HG02623 (cell line): Measurements from ENCODE around the gene RRAGA.
"Not testable (repeated sequence)": the region's sequence is repeated elsewhere in the genome, so short reads cannot be mapped to it uniquely, and the experiment has no call there.

ENCODE experiments used
- ATAC-seq: cut with Tn5 transposase; IDR thresholded peaks from one replicate; pipeline ENCODE4 v1.9.1; 2021; ENCODE audit warnings: moderate library complexity; ENCODE audit not compliant: unreplicated experiment

Gene RRAGA, protein sequence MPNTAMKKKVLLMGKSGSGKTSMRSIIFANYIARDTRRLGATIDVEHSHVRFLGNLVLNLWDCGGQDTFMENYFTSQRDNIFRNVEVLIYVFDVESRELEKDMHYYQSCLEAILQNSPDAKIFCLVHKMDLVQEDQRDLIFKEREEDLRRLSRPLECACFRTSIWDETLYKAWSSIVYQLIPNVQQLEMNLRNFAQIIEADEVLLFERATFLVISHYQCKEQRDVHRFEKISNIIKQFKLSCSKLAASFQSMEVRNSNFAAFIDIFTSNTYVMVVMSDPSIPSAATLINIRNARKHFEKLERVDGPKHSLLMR

DNA sequence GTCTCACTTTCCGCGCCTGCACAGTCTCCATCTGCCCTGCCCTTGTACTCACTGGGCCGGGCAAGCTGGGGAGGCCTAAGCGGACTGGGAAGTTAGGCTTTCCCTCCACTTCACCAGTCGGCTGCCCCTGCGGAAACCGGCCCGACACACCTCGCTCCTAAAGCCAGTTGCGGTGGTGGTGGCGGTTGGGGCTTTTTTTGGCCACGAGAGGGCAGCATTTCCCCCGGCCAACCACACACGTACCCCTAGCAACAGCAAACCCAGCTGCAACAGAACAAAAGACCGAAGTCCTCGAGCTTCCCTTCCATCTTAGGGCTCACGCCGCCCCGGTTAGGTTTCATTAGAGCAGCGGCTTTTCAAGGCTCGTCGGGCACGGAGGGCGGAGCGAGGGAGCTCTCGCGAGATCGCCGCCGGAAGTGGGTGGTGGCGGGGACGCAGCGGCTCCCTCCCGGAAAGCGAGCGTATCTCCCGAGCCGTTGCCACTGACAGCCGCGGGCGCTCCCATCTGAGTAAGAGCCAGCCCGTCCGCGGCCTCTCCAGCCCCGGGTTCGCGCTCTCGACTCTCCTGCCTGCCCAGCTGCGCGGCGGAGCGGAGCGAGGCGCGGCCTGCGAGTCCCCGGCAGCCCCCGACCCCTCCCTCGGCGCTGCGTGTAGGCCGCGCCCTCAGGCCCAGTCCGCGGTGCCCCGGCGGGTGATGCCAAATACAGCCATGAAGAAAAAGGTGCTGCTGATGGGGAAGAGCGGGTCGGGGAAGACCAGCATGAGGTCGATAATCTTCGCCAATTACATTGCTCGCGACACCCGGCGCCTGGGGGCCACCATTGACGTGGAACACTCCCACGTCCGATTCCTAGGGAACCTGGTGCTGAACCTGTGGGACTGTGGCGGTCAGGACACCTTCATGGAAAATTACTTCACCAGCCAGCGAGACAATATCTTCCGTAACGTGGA, at the start of gene RRAGA:
RRAGA (plus strand) TSS at position 462 of the 951 bp plus-strand sequence; CDS start at position 695, 233 bp downstream.
- peak; percentile 85 for ATAC-seq

DNA sequence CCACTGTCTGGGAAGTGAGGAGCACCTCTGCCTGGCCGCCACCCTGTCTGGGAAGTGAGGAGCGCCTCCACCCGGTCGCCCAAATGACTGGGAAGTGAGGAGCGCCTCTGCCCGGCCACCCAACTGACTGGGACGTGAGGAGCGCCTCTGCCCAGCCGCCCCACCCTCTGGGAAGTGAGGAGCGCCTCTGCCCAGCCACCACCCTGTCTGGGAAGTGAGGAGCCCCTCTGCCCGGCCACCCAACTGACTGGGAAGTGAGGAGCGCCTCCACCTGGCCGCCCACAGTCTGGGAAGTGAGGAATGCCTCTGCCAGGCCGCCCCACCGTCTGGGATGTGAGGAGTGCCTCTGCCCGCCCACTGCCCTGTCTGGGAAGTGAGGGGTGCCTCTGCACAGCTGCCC, 49.1 kb upstream of the RRAGA start:
- no peak for ATAC-seq

DNA sequence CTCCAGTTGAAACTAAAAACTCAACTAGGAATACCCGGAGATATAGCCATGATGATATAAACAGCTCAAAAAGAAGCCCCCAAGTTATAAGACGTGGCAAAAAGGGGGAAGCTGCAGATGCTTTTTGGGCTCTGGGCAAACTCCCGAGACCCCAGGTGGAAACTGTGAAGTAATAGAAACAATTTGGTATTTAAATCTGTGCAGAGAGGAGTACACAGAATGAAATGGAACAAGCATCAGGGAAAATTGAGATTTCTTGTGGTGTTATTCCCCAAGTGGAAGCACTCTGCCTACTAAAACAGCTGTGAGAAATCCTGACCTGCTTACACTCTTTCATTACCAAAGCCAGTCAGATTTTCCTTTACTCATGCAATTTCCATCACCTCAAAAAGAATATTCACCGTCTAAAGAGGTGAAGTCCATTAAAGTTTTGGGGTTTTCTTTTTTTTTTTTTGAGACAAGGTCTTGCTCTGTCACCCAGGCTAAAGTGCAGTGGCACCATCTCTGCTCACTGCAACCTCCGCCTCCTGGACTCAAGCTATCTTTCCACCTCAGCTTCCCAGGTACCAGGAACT, 39.7 kb upstream of the RRAGA start:
- ATAC-seq, result no peak

DNA sequence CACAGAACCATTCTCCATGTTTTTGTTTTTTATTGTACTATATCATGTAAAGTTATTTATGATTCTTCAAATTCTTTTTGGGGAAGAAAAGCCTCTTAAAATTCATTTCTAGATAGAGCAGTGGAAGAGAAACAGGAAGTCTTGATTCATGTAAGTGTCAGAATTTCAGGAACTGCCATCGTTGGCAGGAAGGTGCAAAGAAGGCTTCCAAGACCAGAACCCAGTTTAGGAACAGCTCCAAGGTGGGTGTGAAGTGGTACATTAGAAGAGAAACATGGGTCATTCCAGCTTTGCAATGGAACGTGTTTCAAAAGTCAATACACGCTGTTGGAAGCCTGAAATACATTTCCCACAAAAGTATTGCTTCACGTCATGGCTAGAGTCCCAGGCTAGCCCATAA, 31.0 kb upstream of the RRAGA start:
- ATAC-seq, result no peak

DNA sequence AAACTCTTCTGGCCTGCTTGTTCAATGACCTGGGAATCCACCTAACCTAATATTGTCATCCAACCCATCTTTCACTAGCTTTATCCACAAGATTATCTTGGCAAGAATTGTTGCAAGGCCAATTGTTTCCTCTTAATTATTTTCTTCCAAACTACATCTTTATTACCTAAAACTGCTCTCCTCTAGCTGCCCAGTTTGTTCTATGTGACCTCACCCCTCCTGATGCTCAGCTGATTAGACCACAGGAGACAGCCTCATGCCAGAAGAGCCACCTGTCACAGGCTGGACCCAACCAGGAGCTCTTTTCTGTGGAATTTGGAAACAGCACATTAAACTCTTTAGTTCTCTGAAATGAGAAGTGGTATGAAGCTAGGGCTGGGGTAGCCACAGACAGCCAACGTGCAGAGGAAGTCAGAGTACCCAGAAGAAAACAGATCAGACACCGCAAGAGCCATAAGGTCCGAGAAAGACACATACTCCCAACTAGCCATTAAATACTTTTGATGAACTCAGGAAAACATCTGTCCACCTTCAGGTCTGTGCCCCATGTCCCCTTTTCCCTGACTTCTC, 28.3 kb upstream of the RRAGA start:
- no peak for ATAC-seq

DNA sequence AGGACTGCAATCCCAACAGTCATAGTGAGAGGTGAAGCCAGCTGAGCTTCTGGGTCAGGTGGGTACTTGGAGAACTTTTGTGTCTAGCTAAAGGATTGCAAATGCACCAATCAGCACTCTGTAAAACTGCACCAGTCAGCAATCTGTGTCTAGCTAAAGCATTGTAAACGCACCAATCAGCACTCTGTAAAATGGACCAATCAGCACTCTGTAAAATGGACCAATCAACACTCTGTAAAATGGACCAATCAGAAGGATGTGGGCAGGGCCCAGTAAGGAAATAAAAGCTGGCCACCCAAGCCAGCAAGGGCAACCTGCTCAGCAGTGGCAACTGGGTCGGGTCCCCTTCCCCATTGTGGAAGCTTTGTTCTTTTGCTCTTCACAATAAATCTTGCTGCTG, 27.6 kb upstream of the RRAGA start:
- ATAC-seq, result not testable (repeated sequence)

DNA sequence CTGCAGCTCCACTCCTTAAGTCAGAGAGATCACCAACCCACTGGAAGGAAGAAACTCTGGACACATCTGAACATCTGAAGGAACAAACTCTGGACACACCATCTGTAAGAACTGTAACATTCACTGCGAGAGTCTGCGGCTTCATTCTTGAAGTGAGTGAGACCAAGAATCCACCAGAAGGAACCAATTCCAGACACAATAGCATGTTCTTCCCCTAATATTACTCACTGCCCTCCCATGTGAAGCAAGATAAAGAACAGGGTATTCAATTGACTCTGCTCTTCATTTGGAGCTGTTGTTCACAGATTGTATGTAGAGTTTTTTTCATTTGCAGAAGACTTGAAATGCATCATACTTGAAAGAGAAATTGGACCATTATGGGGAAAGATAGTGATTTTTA, 27.0 kb upstream of the RRAGA start:
- ATAC-seq, result peak; percentile 47

DNA sequence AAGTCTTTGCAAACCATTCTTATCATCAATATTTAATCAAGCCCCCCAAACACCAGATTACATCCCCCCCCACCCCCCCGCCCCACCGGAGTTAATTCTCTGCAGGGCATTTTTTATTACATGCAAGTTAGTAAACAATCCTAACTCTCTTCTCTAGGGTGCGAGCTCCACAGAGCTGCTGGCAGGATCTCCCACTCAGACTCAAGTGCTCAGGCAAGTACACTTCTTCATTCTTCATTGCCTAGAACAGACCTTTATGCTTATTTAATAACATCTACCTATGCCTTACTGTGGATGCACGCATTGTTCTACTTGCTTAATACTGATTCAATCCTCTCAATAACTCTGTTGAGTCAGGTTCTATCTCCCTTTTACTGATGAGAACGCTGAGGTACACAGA, 26.1 kb upstream of the RRAGA start:
- no peak for ATAC-seq

DNA sequence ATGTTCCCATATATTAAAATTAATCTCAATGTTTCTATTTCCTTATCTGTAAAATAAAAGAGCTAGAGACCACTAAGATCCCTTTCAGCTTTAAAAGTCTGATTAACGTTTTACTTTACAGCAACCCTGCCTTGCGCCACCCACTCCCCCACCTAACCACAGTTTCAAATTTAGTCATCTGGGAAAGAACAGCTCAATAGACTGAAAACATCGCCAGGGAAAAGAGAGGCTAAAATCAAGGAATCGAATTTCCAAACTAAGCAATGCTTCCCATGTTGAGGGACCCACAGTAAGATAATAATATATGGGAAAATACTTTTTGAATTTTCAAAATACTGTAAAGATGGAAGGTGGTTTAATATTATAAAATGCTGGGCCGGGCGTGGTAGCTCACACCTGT, 22.9 kb upstream of the RRAGA start:
- ATAC-seq, result no peak

DNA sequence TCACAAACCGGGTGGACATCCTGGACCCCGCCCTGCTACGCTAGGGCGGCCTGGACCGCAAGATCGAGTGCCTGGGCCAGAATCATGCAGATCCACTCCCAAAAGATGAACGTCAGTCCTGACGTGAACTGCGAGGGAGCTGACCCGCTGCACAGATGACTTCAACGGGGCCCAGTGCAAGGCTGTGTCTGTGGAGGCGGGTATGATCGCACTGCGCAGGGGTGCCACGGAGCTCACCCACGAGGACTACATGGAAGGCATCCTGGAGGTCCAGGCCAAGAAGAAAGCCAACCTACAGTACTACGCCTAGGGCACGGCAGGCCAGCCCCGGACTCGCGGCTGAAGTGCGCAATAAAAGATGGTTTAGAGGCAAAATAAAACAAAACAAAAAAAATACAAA, 21.4 kb upstream of the RRAGA start:
- ATAC-seq, result no peak

DNA sequence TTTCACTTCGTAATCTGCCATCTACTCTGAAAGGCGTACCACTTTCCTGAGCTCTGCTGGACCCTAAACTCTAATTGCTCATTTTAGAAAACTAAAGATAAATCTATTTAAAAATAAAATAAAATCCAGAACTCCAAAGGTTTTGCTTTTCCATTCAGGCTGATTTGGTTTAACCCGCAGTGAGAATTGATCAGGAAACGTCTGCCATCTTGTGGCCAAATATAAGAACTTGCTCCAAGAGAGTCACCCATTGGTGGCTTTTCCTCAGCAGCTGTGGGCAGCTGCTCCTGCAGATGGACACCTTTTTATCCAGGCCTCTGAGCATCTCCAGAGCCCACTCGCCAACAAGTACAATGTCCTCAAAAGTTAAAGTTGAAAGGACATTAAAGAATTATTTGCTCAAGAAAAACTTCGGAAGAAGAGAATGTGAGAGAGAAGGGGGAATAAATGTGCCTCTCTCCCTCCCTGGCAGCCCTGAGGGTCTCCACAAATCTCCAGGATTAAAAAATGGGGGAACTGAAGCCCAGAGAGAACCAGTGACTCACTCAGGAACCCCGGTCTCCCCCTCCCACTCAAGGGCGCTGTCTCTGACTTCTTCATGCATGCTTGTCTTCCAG, 20.3 kb upstream of the RRAGA start:
- ATAC-seq, result peak; percentile 42

DNA sequence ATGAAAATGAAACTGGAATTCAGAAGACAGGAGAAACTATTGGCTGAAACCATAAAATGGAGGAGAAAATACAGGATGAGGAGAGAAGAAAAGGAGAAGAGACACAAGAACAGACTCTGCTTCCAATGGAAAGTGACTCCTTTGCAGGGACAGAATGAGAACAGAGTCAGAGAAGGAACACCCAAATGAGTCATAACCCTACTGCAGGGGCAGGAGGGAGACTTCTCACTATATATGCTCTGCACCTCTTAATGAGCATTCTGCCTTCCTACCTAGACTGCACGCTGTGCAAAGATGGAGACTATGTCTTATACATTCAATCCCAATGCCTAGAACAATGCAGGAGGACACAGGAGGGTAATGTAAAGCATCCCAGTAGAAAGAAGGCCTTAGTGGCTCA, 18.3 kb upstream of the RRAGA start:
- ATAC-seq, result peak; percentile 68

DNA sequence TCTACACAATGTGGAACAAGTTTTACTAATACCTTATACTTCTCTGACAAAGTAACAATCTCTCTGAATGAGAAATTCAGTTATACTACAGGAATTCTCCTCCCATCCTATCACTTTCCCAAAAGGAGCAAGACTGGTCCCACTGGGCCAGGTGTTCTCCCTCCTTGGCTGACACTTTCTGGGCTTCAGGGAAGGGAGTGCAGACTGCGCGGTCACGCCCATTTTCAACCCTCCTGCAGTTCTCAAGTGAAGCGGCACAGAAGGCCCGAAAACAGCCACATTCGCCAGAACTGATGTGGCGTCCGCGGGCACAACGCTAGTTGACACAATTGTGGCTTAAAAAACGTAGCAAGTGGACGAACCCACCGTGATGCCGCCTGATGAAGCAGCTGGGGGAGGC, 16.8 kb upstream of the RRAGA start:
- no peak for ATAC-seq

DNA sequence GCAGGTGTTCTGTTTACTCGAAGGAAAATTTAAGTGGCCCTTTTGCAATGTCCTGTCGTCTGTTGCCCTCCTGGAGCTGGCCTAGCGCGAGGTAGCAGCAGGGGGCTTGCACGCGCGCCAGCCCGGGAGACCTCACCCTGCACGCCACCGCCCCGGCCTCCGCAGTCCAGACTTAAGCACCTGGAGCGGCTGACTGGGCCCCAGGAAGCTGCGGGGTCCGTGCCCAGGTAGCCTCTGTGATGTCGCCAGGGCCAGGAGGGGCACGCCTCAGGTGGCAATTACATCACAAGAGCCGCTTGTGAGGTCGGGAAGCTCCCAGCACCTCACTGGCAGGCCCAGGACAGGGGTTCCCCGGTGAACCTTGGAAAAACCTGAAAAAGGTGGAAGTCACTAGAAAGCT, 16.2 kb upstream of the RRAGA start, which contains the start of gene SAXO1:
SAXO1 (minus strand) TSS at position 195 of the 400 bp plus-strand sequence. CDS start 301 bp downstream, outside the sequence.
- no peak for ATAC-seq

DNA sequence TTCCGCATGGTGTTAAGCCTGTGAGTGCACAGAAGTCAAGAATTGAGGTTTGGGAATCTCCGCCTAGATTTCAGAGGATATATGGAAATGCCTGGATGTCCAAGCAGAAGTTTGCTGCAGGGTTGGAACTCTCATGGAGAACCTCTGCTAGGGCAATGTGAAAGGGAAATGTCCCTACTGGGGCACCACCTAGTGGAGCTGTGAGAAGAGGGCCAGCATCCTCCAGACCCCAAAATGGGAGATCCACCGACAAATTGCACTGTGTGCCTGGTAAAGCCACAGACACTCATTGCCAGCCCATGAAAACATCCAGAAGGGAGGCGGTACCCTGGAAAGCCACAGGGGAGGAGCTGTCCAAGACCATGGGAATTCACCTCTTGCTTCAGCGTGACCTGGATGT, 12.6 kb upstream of the RRAGA start:
- no peak for ATAC-seq

DNA sequence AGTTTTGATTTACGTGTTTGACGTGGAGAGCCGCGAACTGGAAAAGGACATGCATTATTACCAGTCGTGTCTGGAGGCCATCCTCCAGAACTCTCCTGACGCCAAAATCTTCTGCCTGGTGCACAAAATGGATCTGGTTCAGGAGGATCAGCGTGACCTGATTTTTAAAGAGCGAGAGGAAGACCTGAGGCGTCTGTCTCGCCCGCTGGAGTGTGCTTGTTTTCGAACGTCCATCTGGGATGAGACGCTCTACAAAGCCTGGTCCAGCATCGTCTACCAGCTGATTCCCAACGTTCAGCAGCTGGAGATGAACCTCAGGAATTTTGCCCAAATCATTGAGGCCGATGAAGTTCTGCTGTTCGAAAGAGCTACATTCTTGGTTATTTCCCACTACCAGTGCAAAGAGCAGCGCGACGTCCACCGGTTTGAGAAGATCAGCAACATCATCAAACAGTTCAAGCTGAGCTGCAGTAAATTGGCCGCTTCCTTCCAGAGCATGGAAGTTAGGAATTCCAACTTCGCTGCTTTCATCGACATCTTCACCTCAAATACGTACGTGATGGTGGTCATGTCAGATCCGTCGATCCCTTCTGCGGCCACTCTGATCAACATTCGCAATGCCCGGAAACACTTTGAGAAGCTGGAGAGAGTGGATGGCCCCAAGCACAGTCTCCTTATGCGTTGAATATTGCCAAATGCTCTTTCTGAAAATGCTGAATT, 850 bp downstream of the RRAGA start:
- ATAC-seq, result no peak

DNA sequence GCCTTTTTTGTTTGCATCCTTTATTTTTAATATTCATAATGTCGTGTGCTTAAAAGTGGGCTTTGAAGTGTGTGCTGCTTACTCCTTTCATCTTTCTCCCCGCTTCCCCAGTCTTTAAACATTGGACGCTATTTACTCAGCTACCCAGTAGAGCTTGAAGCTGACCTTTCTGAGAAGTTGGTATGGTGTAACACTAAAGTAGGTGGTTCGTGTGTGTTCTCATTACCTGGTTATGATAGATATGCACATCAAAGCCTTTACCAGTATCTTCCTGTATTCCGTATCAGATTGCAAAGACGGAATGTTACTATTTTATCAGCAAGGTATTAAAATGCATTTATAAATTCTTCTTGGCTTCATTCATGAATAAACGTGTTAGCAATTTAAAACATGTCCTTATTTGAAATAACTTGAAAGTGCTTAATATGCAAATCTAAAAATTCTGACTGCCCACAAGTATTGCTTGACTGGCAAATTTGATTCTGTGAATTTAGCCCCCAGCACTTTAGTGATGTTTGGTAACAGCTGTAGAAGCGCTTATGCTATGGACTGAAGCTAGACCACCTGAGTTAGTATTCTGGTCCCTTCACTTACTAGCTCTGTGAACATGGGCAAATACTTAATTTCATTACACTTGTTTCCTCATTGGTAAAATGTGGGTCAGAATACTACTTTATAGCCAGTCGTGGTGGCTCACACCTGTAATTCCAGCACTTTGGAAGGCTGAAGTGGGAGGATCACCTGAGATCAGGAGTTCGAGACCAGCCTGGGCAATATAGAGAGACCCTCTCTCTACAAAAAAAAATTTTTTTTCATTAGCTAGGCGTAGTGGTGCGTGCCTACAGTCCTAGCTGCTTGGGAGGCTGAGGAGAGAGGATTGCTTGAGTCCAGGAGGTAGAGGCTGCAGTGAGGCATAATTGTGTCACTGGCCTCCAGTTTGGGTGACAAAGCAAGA, 1.7 kb downstream of the RRAGA start:
- no peak for ATAC-seq

DNA sequence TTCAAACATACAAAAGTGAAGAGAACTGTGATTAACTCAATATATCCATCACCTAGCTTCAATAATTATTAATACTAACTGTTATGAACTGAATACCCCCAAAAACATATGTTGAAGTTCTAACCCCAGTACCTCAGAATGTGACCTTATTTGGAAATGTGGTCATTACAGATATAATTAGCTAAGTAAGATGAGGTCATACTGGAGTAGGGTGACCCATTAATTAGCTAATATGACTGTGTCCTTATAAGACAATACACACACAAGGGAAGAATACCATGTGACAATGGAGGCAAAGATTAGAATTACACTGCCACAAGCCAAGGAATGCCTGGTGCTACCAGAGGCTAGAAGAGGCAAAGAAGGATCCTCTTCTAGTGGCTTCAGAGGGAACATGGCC, 7.8 kb downstream of the RRAGA start:
- no peak for ATAC-seq

DNA sequence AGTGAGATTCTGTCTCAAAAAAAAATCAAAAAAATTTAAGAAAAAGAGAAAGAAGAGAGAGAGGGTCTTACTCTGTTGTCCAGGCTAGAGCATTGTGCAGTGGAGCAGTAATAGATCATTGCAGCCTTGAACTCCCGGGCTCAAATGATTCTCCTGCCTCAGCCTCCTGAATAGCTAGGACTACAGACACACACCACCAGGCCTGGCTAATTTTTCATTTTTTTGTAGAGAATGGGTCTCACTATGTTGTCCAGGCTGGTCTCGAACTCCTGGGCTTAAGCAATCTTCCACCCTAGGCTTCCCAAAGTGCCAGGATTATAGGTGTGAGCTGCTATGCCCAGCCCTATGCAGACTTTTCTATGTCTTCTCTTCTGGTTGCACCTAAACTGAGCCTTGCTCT, 25.0 kb downstream of the RRAGA start:
- ATAC-seq, result no peak
